Loucy (cell line): ENCODE measurements around the gene CPOX.

Experiments
- H2AFZ ChIP-seq: fragments of 200-600 bp; sonication (generic); 2 replicates; pipeline ENCODE4 v1.6.0; 2016; ENCODE audit warnings: antibody characterized with exemption, mild to moderate bottlenecking, low read length, moderate library complexity
- H3F3A ChIP-seq: fragments of 200-600 bp; 2 replicates; pipeline ENCODE4 v1.6.0; 2016; ENCODE audit warnings: antibody characterized with exemption, low read depth, mild to moderate bottlenecking
- H3K27me3 ChIP-seq: fragments of 200-600 bp; sonication (generic); 2 replicates; pipeline ENCODE4 v1.6.1; 2014; ENCODE audit warnings: low read length, mild to moderate bottlenecking; ENCODE audit not compliant: insufficient read depth, poor library complexity, severe bottlenecking
- H3K36me3 ChIP-seq: fragments of 200-600 bp; sonication (generic); 2 replicates; pipeline ENCODE4 v1.6.1; 2016; ENCODE audit warnings: low read length; ENCODE audit not compliant: insufficient read depth
- H3K4me1 ChIP-seq: fragments of 200-600 bp; sonication (generic); 2 replicates; pipeline ENCODE4 v1.5.1; 2014; ENCODE audit warnings: low read length, mild to moderate bottlenecking; ENCODE audit not compliant: insufficient read depth, poor library complexity, severe bottlenecking
- H3K4me2 ChIP-seq: fragments of 200-600 bp; sonication (generic); 2 replicates; pipeline ENCODE4 v1.6.0; 2014; ENCODE audit warnings: antibody characterized with exemption, low read length, low read depth, mild to moderate bottlenecking; ENCODE audit not compliant: poor library complexity, severe bottlenecking
- H3K4me3 ChIP-seq: fragments of 200-600 bp; sonication (generic); 2 replicates; pipeline ENCODE4 v1.5.1; 2014; ENCODE audit warnings: low read length, mild to moderate bottlenecking, mixed read lengths; ENCODE audit not compliant: poor library complexity, severe bottlenecking
- H3K79me2 ChIP-seq: fragments of 200-600 bp; sonication (generic); 2 replicates; pipeline ENCODE4 v1.6.1; 2014; ENCODE audit warnings: low read length; ENCODE audit not compliant: insufficient read depth
- H3K9ac ChIP-seq: fragments of 200-600 bp; sonication (generic); 2 replicates; pipeline ENCODE4 v1.6.0; 2014; ENCODE audit warnings: mild to moderate bottlenecking, low read depth, low read length, moderate library complexity; ENCODE audit not compliant: poor library complexity, severe bottlenecking
- H3K9me2 ChIP-seq: fragments of 200-600 bp; sonication (generic); replicated peaks from 2 replicates; pipeline ENCODE4 v1.6.1; 2016; ENCODE audit warnings: low read depth, low read length, mixed read lengths
- H3K9me3 ChIP-seq: fragments of 200-600 bp; sonication (generic); 2 replicates; pipeline ENCODE4 v1.6.1; 2014; ENCODE audit warnings: mild to moderate bottlenecking, antibody characterized with exemption, low read length, low read depth; ENCODE audit not compliant: insufficient read depth
- H4K20me1 ChIP-seq: fragments of 200-600 bp; sonication (generic); 2 replicates; pipeline ENCODE4 v1.6.0; 2014; ENCODE audit warnings: antibody characterized with exemption, low read length, mild to moderate bottlenecking; ENCODE audit not compliant: insufficient read depth, poor library complexity, severe bottlenecking
- EZH2phosphoT487 ChIP-seq: fragments of 200-600 bp; IDR thresholded peaks from 2 replicates; pipeline ENCODE4 v1.6.1; 2018; ENCODE audit warnings: antibody characterized with exemption, mild to moderate bottlenecking, moderate library complexity, borderline replicate concordance
- TF ChIP-seq, protein P1 (sequence below): fragments of 200-600 bp; sonication (generic); conservative IDR thresholded peaks from 2 replicates; pipeline ENCODE4 v1.5.1; 2014; ENCODE audit warnings: mild to moderate bottlenecking, antibody characterized with exemption, low read length

The CPOX gene

DNA sequence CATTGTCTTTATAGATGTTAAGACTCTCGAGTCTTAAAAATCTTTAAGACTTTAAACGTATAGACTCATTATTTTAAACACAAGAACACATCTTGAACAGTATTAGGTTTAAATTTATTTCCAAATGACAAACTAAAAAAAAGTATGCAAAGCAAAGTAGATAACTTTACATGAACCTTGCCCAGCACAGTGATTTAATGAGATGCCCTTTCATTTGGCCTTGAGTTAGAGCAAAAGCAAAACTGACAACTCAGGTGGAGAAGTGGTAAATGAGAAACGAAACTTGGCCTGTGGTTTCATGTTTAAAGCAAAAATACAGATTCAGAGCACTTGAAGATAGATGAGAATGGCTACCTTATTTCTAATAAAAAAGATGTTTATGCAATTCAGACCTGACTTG is 53.1 kb downstream of the CPOX start:
- H3K4me2 ChIP-seq = no peak overlapping the region
- no peaks in the 10 kb centered on the region for H4K20me1 ChIP-seq
- no peaks in the 10 kb centered on the region for H3K27me3 ChIP-seq
- H3K4me3 ChIP-seq = no peak overlapping the region
- no peaks in the 10 kb centered on the region for H3K4me1 ChIP-seq
- H3K9me3 ChIP-seq = no peaks in the 10 kb centered on the region
- TF ChIP-seq, protein P1, sequence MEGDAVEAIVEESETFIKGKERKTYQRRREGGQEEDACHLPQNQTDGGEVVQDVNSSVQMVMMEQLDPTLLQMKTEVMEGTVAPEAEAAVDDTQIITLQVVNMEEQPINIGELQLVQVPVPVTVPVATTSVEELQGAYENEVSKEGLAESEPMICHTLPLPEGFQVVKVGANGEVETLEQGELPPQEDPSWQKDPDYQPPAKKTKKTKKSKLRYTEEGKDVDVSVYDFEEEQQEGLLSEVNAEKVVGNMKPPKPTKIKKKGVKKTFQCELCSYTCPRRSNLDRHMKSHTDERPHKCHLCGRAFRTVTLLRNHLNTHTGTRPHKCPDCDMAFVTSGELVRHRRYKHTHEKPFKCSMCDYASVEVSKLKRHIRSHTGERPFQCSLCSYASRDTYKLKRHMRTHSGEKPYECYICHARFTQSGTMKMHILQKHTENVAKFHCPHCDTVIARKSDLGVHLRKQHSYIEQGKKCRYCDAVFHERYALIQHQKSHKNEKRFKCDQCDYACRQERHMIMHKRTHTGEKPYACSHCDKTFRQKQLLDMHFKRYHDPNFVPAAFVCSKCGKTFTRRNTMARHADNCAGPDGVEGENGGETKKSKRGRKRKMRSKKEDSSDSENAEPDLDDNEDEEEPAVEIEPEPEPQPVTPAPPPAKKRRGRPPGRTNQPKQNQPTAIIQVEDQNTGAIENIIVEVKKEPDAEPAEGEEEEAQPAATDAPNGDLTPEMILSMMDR = no peak
- TF ChIP-seq EZH2phosphoT487 = no peak
- H3K36me3 ChIP-seq = no peaks in the 10 kb centered on the region
- H3K9ac ChIP-seq = no peak overlapping the region
- H3K9me2 ChIP-seq = no peaks in the 10 kb centered on the region
- H3K79me2 ChIP-seq = no peaks in the 10 kb centered on the region
- no peak overlapping the region for H2AFZ ChIP-seq
- no peaks in the 10 kb centered on the region for H3F3A ChIP-seq

DNA sequence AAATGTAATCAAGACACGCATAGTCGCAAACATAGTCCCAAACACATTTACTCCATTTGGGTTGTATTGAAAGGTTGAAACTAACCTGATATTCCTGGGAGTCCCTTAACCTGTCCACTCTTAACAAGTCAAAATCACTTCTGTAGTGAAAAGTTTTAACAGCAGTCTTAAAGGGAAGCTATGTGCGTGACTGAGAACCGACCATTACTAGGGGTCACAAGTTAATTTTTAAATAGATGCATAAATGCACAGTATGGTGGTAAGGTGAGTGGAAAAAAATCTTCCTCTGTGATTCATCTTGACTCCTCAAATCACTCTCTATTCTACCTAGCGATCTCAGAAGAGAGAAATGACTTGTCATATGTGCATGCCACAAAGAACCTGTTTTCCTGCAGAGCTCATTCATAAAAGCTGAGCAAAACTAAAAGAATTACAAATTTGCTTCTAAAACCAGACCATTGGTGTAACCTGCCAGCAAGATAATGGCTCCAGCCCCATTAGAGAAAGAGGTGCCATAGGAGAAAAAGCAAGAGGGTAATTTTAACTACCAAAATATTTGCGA is 56.9 kb downstream of the CPOX start:
- no peaks in the 10 kb centered on the region for H4K20me1 ChIP-seq
- H3F3A ChIP-seq = no peaks in the 10 kb centered on the region
- H3K79me2 ChIP-seq = no peaks in the 10 kb centered on the region
- no peak overlapping the region for H3K4me3 ChIP-seq
- H3K9me2 ChIP-seq = no peaks in the 10 kb centered on the region
- TF ChIP-seq, protein P1 = no peak
- no peak for TF ChIP-seq EZH2phosphoT487
- no peak overlapping the region for H3K9ac ChIP-seq
- no peaks in the 10 kb centered on the region for H3K9me3 ChIP-seq
- H2AFZ ChIP-seq = no peak overlapping the region
- no peaks in the 10 kb centered on the region for H3K4me1 ChIP-seq
- H3K27me3 ChIP-seq = no peaks in the 10 kb centered on the region
- no peak overlapping the region for H3K4me2 ChIP-seq
- H3K36me3 ChIP-seq = no peaks in the 10 kb centered on the region

DNA sequence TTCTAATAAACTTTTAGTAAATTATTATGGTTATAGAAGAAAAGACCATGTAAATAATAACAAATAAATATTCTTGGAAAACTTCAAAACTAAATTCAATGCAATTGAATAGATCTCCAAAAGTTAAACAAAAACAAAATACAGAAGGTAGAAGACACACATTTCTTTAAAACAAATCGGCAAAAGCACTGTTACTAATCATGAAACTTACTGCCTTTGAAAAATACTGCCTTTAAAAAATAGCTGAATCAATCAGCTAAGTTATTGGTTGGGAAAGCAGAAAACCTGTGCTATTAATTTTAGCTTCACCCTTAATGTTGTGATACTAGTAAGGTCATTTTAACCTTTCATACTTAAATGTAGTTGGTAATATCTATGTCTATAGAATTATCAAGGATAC is 58.7 kb downstream of the CPOX start:
- H3K4me3 ChIP-seq = no peak overlapping the region
- H3K4me2 ChIP-seq = no peak overlapping the region
- H3K9me2 ChIP-seq = no peaks in the 10 kb centered on the region
- H3K79me2 ChIP-seq = no peaks in the 10 kb centered on the region
- no peak overlapping the region for H3K9ac ChIP-seq
- no peaks in the 10 kb centered on the region for H4K20me1 ChIP-seq
- no peaks in the 10 kb centered on the region for H3K9me3 ChIP-seq
- no peaks in the 10 kb centered on the region for H3K36me3 ChIP-seq
- H3K27me3 ChIP-seq = no peaks in the 10 kb centered on the region
- H2AFZ ChIP-seq = no peak overlapping the region
- TF ChIP-seq EZH2phosphoT487 = no peak
- TF ChIP-seq, protein P1 = no peak
- H3F3A ChIP-seq = no peaks in the 10 kb centered on the region
- H3K4me1 ChIP-seq = no peaks in the 10 kb centered on the region
